ENCODE data around the gene PI16.
"Not testable (repeated sequence)": the region's sequence is repeated elsewhere in the genome, so short reads cannot be mapped to it uniquely, and the experiment has no call there.

Gene PI16

DNA sequence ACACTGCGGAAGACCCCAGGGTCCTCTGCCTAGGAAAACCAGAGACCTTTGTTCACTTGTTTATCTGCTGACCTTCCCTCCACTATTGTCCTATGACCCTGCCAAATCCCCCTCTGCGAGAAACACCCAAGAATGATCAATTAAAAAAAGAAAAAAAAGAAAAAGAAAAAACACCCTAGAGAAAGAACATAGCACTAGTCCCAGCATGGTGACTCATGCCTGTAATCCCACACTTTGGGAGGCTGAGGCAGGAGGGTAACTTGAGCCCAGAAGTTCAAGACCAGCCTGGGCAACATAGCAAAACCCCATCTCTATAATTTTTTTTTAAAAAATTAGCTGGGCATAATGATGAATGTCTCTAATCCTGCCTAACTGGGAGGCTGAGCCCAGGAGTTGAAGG, 12.2 kb upstream of the PI16 start:
- H3K18ac ChIP-seq (ENCODE audit: low read length); H3K9ac ChIP-seq (ENCODE audit: low read length); H3K4me2 ChIP-seq (ENCODE audit: low read length); H2BK120ac ChIP-seq (ENCODE audit: insufficient read depth, low read length, poor library complexity); H3K36me3 ChIP-seq (ENCODE audit: control insufficient read depth in 1 of 2, insufficient read depth in 2 of 2, low read length in 2 of 2); H3K4ac ChIP-seq (ENCODE audit: low read depth, low read length); H2AFZ ChIP-seq (ENCODE audit: insufficient read depth, low read length, poor library complexity); H3K4me1 ChIP-seq (ENCODE audit: control insufficient read depth in 1 of 2, insufficient read depth in 2 of 2, low read length in 2 of 2); H4K12ac ChIP-seq (ENCODE audit: low read depth, low read length); H3K27ac ChIP-seq (ENCODE audit: low read depth, low read length); H3K79me2 ChIP-seq (ENCODE audit: control insufficient read depth, insufficient read depth, low read length, poor library complexity); DNase-seq; H3K9me3 ChIP-seq (ENCODE audit: insufficient read depth, low read depth, low read length); H3K4me3 ChIP-seq (ENCODE audit: low read depth, low read length); H4K8ac ChIP-seq (ENCODE audit: low read depth, low read length); H4K91ac ChIP-seq (ENCODE audit: low read depth, low read length); H3K14ac ChIP-seq (ENCODE audit: low read length); H2BK12ac ChIP-seq (ENCODE audit: low read length); H3K23ac ChIP-seq (ENCODE audit: low read length); H3K79me1 ChIP-seq (ENCODE audit: low read length); H2AK5ac ChIP-seq (ENCODE audit: low read length); H3K27me3 ChIP-seq (ENCODE audit: insufficient read depth, low read length); H2BK5ac ChIP-seq (ENCODE audit: low read depth, low read length, poor library complexity): not testable (repeated sequence)
- WGBS (ENCODE audit: extremely low coverage, insufficient coverage, insufficient read length), result no CpG with 5 or more reads among the region's 2 CpGs

DNA sequence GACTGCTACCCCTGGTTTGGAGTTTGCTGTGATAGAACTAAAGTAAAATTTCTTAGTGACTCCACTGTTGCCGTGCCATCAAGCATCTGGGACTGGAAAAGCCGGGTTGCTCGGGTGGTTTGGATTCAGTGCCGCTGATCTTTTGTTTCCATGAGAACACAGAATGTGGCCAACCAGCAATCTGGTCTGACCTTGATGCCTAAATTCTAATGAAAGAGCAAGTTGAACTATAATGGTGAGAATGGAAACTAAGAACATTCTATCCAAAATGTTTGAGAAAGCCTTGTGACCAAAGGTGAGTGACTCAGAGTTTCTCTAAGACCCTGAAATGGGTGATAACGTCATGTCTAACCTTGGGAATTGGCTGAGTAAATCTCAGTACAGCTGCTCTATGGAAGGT, 9.9 kb upstream of the PI16 start:
- Histone ChIP-seq H3K27me3 (ENCODE audit: insufficient read depth, low read length) (no peaks in the 10 kb centered on the region), H3K4ac (ENCODE audit: low read depth, low read length) (no peak overlapping the region), H3K79me2 (ENCODE audit: control insufficient read depth, insufficient read depth, low read length, poor library complexity) (no peaks in the 10 kb centered on the region), H3K4me3 (ENCODE audit: low read depth, low read length) (no peak overlapping the region), H2BK120ac (ENCODE audit: insufficient read depth, low read length, poor library complexity) (no peak overlapping the region), H3K18ac (ENCODE audit: low read length) (no peak overlapping the region), H3K79me1 (ENCODE audit: low read length) (no peaks in the 10 kb centered on the region), H2BK5ac (ENCODE audit: low read depth, low read length, poor library complexity) (no peak overlapping the region), H3K9me3 (ENCODE audit: insufficient read depth, low read depth, low read length) (no peaks in the 10 kb centered on the region), H4K12ac (ENCODE audit: low read depth, low read length) (no peak overlapping the region), H4K91ac (ENCODE audit: low read depth, low read length) (no peak overlapping the region), H3K36me3 (ENCODE audit: control insufficient read depth in 1 of 2, insufficient read depth in 2 of 2, low read length in 2 of 2) (no peaks in the 10 kb centered on the region), H3K27ac (ENCODE audit: low read depth, low read length) (no peak overlapping the region), H3K4me1 (ENCODE audit: control insufficient read depth in 1 of 2, insufficient read depth in 2 of 2, low read length in 2 of 2) (no peaks in the 10 kb centered on the region), H3K14ac (ENCODE audit: low read length) (no peak overlapping the region), H2AK5ac (ENCODE audit: low read length) (no peak overlapping the region), H2BK12ac (ENCODE audit: low read length) (no peak overlapping the region), H4K8ac (ENCODE audit: low read depth, low read length) (no peak overlapping the region), H3K4me2 (ENCODE audit: low read length) (no peak overlapping the region), H2AFZ (ENCODE audit: insufficient read depth, low read length, poor library complexity) (no peak overlapping the region), H3K9ac (ENCODE audit: low read length) (no peak overlapping the region), H3K23ac (ENCODE audit: low read length) (no peak overlapping the region)
- DNase-seq, result peak; percentile 41 to 77
- no CpG with 5 or more reads among the region's 5 CpGs for WGBS (ENCODE audit: extremely low coverage, insufficient coverage, insufficient read length)

GRCh38 chr6:36945301-36945700, 9.2 kb upstream of the PI16 start:
- H3K14ac ChIP-seq (ENCODE audit: low read length), result no peak overlapping the region
- no CpG with 5 or more reads among the region's 4 CpGs for WGBS (ENCODE audit: extremely low coverage, insufficient coverage, insufficient read length)
- no peaks in the 10 kb centered on the region for H3K79me1 ChIP-seq (ENCODE audit: low read length)
- no peak overlapping the region for H3K23ac ChIP-seq (ENCODE audit: low read length)
- no peak overlapping the region for H4K91ac ChIP-seq (ENCODE audit: low read depth, low read length)
- H3K4ac ChIP-seq (ENCODE audit: low read depth, low read length), result no peak overlapping the region
- no peak overlapping the region for H2AK5ac ChIP-seq (ENCODE audit: low read length)
- no peaks in the 10 kb centered on the region for H3K9me3 ChIP-seq (ENCODE audit: insufficient read depth, low read depth, low read length)
- H3K9ac ChIP-seq (ENCODE audit: low read length), result no peak overlapping the region
- H3K18ac ChIP-seq (ENCODE audit: low read length), result no peak overlapping the region
- no peak overlapping the region for H4K12ac ChIP-seq (ENCODE audit: low read depth, low read length)
- H4K8ac ChIP-seq (ENCODE audit: low read depth, low read length), result no peak overlapping the region
- no peaks in the 10 kb centered on the region for H3K36me3 ChIP-seq (ENCODE audit: control insufficient read depth in 1 of 2, insufficient read depth in 2 of 2, low read length in 2 of 2)
- H3K79me2 ChIP-seq (ENCODE audit: control insufficient read depth, insufficient read depth, low read length, poor library complexity), result no peaks in the 10 kb centered on the region
- no peak overlapping the region for H2BK120ac ChIP-seq (ENCODE audit: insufficient read depth, low read length, poor library complexity)
- H3K27me3 ChIP-seq (ENCODE audit: insufficient read depth, low read length), result no peaks in the 10 kb centered on the region
- H2AFZ ChIP-seq (ENCODE audit: insufficient read depth, low read length, poor library complexity), result no peak overlapping the region
- H3K4me1 ChIP-seq (ENCODE audit: control insufficient read depth in 1 of 2, insufficient read depth in 2 of 2, low read length in 2 of 2), result no peaks in the 10 kb centered on the region
- no peak for DNase-seq
- no peak overlapping the region for H3K4me3 ChIP-seq (ENCODE audit: low read depth, low read length)
- no peak overlapping the region for H3K27ac ChIP-seq (ENCODE audit: low read depth, low read length)
- H3K4me2 ChIP-seq (ENCODE audit: low read length), result no peak overlapping the region
- no peak overlapping the region for H2BK12ac ChIP-seq (ENCODE audit: low read length)
- H2BK5ac ChIP-seq (ENCODE audit: low read depth, low read length, poor library complexity), result no peak overlapping the region

DNA sequence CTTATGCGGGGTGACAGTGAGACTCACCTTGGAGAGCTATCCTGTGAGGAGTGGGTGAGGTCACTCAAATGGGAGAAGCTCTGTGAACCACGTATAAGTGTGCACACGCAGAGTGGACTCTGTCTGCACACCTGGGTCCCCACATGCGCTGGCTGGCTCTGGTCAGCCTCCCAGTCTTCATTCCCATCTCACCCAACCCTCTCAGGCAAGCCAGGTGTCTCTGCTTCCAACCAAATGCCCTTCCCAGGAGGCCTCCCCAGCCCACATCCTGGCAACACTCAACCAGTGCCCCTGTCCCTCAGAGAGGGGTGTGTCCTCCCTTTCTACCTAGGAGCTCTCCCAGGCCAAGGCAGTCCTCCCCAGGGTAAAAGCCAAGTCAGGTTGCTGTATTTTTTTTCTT, 8.0 kb upstream of the PI16 start:
- Histone ChIP-seq H2AK5ac (ENCODE audit: low read length) (no peak overlapping the region), H4K8ac (ENCODE audit: low read depth, low read length) (no peak overlapping the region), H3K27me3 (ENCODE audit: insufficient read depth, low read length) (no peaks in the 10 kb centered on the region)

More for the DNA sequence above, 8.0 kb upstream of the PI16 start:
- no peaks in the 10 kb centered on the region for H3K9me3 ChIP-seq (ENCODE audit: insufficient read depth, low read depth, low read length)
- no peaks in the 10 kb centered on the region for H3K4me1 ChIP-seq (ENCODE audit: control insufficient read depth in 1 of 2, insufficient read depth in 2 of 2, low read length in 2 of 2)
- no peaks in the 10 kb centered on the region for H3K79me2 ChIP-seq (ENCODE audit: control insufficient read depth, insufficient read depth, low read length, poor library complexity)
- no peak overlapping the region for H2BK120ac ChIP-seq (ENCODE audit: insufficient read depth, low read length, poor library complexity)
- no peak overlapping the region for H3K4ac ChIP-seq (ENCODE audit: low read depth, low read length)
- H3K27ac ChIP-seq (ENCODE audit: low read depth, low read length), result no peak overlapping the region
- no peak overlapping the region for H2BK5ac ChIP-seq (ENCODE audit: low read depth, low read length, poor library complexity)
- H3K4me2 ChIP-seq (ENCODE audit: low read length), result no peak overlapping the region
- no peak overlapping the region for H3K18ac ChIP-seq (ENCODE audit: low read length)
- no peak overlapping the region for H3K4me3 ChIP-seq (ENCODE audit: low read depth, low read length)
- no peak overlapping the region for H2BK12ac ChIP-seq (ENCODE audit: low read length)
- H3K36me3 ChIP-seq (ENCODE audit: control insufficient read depth in 1 of 2, insufficient read depth in 2 of 2, low read length in 2 of 2), result no peaks in the 10 kb centered on the region
- no peak overlapping the region for H4K12ac ChIP-seq (ENCODE audit: low read depth, low read length)
- H4K91ac ChIP-seq (ENCODE audit: low read depth, low read length), result no peak overlapping the region
- H3K14ac ChIP-seq (ENCODE audit: low read length), result no peak overlapping the region
- no peak for DNase-seq
- no peak overlapping the region for H3K9ac ChIP-seq (ENCODE audit: low read length)
- no peaks in the 10 kb centered on the region for H3K79me1 ChIP-seq (ENCODE audit: low read length)
- no peak overlapping the region for H3K23ac ChIP-seq (ENCODE audit: low read length)
- WGBS (ENCODE audit: extremely low coverage, insufficient coverage, insufficient read length), result no CpG with 5 or more reads among the region's 4 CpGs
- no peak overlapping the region for H2AFZ ChIP-seq (ENCODE audit: insufficient read depth, low read length, poor library complexity)
